ENCODE results near the gene ANGPTL4.
A peak's percentile ranks its signal among the peaks of the same experiment; 100 is the strongest.
"Not testable (repeated sequence)": the region's sequence is repeated elsewhere in the genome, so short reads cannot be mapped to it uniquely, and the experiment has no call there.

Gene ANGPTL4

DNA sequence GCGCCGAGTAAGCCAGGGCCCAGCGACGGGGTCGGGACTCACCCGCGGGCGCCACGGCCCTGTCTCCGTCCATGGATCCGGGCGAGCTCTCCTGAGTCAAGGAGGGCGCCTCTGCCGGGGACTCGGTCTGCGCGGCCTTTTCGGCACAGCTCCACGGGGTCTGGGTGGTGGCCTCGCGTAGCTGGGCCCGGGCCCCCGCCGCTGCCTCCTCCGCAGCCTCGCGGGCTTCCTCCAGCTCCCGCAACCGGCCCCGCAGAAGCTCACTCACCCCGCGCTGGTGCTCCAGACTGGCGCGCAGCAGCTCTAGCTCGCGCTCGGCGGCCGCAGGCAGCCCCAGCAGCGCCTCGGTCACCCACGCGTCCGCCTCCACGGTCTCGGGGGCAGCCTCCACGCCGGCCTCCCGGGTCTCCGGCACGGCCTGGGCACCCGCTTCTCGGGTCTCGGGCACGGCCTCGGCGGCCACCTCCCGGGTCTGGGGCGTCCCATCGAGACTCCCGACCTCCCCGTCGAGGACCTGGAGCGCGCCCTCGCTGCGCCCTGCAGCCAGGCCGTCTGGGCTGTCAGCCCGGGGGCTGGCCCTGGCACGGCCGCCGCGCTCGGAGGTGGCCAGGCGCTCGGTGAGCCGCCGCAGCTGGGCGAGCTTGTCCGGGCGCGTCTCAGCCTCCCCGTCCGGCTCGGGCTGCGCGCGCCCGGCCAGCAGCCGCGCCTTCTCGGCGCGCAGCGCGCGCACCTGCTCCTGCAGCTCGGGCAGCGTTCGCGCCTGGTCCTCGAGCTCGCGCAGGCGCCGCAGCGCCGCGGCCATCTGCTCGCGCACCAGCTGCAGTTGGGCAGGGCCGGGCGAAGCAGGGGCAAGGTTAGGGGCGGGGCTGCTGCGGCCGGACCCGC, 29.3 kb upstream of the ANGPTL4 start:
- DNase-seq: peak in 2 of 5 experiments; percentile 4 to 81

GRCh38 chr19:8335343-8336071, 28.4 kb upstream of the ANGPTL4 start:
- peak in 2 of 5 experiments; percentile 43 to 51 for DNase-seq

DNA sequence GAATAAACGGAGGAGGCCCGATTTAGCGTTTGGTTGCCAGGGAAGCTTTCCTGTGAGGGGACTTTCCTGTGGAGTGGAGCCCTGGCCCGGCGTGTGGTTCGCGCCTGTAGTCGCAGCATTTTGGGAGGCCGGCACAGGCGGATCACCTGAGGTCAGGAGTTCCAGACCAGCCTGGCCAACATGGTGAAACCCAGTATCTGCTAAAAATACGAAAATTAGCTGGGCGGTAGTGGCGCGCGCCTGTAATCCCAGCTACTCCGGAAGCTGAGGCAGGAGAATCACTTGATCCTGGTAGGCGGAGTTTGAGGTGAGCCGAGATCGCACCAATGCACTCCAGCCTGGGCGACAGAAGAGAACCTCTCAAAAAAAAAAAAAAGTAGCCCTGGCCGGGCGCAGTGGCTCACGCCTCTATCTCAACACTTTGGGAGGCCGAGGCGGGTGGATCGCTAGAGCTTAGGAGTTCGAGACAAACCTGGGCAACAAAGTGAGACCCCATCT, 27.8 kb upstream of the ANGPTL4 start:
- DNase-seq: no peak

- DNase-seq: no peak
Observed at GRCh38 chr19:8336660-8337059, 27.3 kb upstream of the ANGPTL4 start.

- DNase-seq: no peak
Observed at GRCh38 chr19:8337728-8338127, 26.2 kb upstream of the ANGPTL4 start.

DNA sequence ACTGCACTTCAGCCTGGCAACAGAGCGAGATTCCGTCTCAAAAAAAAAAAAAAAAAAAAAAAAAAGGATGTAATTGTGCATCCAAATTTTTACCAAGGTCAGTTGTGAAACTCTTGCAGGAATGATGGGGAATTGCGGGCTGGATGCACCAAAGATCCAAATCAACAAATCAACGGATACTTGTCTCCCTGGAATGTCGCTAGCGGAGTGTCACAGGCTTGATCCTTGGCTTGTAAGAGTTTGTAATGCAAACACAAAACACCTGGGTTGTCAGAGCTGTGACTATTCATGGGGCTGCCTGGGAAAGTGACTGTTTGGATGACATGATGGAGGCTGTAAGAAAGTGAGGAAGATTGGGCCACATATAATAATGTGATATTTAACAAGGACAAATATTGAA, 25.1 kb upstream of the ANGPTL4 start:
- DNase-seq: no peak

GRCh38 chr19:8340341-8341096, 23.4 kb upstream of the ANGPTL4 start:
- DNase-seq: no peak

DNA sequence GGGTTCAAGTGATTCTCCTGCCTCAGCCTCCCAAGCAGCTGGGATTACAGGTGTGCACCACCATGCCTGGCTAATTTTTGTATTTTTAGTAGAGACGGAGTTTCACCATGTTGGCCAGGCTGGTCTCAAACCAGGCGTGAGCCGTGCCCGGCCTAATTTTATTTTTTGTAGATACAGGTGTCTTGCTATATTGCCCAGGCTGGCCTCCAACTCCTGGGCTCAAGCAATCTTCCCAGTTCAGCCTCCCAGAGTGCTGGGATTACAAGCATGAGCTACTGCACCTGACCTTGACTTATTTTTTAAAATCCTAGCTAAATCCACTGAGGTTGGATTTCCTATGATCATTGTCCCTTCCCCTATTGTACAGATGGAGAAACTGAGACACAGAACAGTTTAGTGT, 22.5 kb upstream of the ANGPTL4 start:
- DNase-seq: not testable (repeated sequence)

- no peak for DNase-seq
Observed at GRCh38 chr19:8342316-8342683, 21.7 kb upstream of the ANGPTL4 start.

DNA sequence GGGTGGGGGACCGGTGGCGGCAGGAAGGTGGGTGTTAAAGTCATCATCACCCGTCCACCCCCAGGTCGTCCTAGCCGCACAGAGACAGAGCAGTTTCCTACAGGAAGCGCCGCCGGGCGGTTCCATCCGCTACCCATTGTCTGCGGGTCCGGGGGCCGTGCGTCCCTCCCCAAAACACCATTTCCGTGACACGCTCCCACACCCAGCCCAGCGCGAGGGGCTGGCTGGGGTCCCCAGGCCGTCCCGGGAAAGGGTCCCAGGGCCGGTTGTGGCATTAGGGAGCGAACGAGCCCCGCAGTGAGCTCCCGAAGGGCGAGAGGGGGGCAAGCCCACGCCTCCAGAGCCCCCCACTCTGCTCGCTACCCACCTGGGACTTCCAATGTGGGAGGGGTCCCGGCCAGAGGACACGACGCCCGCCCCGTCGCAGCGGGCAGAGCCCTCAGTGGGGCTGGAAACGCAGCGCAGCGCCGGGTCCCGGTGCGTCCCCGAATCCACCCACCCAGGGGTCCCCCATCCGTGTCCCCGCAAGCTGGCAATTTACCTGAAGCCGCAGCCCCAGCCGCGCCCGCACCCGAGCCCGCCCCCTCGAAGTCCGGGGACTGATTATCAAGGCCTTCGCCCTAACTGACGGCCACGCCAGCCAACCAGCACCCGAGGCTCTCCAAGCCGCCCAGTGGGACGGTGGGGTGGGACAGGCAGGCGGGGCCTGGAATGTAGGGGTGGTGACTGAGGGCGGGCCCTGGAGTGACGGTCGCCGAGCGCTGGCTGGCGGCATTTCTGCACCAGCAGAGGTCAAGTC, 21.1 kb upstream of the ANGPTL4 start, which contains the start of gene KANK3:
KANK3 (minus strand) TSS at position 579 of the 799 bp plus-strand sequence. CDS start 5,434 bp downstream, outside the sequence.
- peak; percentile 82 to 96 (median 90) for DNase-seq

GRCh38 chr19:8343483-8343844, 20.5 kb upstream of the ANGPTL4 start:
- no peak for DNase-seq

- not testable (repeated sequence) for DNase-seq
Observed at GRCh38 chr19:8349629-8350372, 14.2 kb upstream of the ANGPTL4 start.

- no peak for DNase-seq
Observed at GRCh38 chr19:8352134-8352827, 11.7 kb upstream of the ANGPTL4 start.

- DNase-seq: not testable (repeated sequence)
Observed at GRCh38 chr19:8352845-8353244, 11.1 kb upstream of the ANGPTL4 start.

- DNase-seq: no peak
Observed at GRCh38 chr19:8355631-8356402, 8.1 kb upstream of the ANGPTL4 start.

GRCh38 chr19:8357007-8357521, 6.9 kb upstream of the ANGPTL4 start:
- no peak for DNase-seq

DNA sequence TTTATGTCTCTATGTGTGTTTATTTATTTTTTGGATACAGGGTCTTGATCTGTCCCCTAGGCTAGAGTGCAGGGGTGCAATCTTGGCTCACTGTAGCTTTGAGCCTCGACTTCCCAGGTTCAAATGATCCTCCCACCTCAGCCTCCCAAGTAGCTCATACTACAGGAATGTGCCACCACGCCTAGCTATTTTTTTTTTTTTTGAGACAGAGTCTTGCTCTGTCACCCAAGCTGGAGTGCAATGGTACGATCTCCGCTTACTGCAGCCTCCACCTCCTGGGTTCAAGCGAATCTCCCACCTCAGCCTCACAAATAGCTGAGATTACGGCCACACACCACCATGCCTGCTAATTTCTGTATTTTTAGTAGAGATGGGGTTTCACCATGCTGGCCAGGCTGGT, 5.0 kb upstream of the ANGPTL4 start:
- no peak for DNase-seq

- DNase-seq: no peak
Observed at GRCh38 chr19:8360196-8360595, 3.8 kb upstream of the ANGPTL4 start.
